GM12875 (cell line): ENCODE data around the gene HCFC2.

Source experiments
- H3K4me3 ChIP-seq: one replicate; pipeline ENCODE4 v1.5.1; 2011; ENCODE audit warnings: low read depth, low read length, control low read depth
- TF ChIP-seq, protein P1 (sequence below): IDR thresholded peaks from 2 replicates; pipeline ENCODE4 v1.5.1; 2011; ENCODE audit warnings: low read depth, mild to moderate bottlenecking, control low read depth, inconsistent platforms, low read length, moderate library complexity, borderline replicate concordance; ENCODE audit not compliant: insufficient read depth

The HCFC2 gene

DNA sequence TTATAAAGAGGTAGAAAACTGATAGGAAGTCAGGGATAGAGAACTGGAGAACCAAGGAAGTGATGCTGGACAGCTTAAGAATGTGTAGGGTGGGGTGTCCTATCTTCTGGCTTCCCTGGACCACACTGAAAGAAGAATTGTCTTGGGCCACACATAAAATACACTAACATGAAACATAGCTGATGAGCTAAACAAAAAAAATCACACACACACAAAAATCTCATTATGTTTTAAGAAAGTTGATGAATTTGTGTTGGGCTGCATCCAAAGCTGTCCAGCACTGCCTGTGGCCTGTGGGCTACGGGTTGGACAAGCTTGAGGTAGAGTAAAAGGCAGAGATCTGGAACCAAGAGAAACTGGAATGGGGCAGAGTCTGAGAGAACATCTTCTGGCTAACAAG, 21.8 kb upstream of the HCFC2 start:
- H3K4me3 ChIP-seq, result no peak overlapping the region
- TF ChIP-seq, protein P1, sequence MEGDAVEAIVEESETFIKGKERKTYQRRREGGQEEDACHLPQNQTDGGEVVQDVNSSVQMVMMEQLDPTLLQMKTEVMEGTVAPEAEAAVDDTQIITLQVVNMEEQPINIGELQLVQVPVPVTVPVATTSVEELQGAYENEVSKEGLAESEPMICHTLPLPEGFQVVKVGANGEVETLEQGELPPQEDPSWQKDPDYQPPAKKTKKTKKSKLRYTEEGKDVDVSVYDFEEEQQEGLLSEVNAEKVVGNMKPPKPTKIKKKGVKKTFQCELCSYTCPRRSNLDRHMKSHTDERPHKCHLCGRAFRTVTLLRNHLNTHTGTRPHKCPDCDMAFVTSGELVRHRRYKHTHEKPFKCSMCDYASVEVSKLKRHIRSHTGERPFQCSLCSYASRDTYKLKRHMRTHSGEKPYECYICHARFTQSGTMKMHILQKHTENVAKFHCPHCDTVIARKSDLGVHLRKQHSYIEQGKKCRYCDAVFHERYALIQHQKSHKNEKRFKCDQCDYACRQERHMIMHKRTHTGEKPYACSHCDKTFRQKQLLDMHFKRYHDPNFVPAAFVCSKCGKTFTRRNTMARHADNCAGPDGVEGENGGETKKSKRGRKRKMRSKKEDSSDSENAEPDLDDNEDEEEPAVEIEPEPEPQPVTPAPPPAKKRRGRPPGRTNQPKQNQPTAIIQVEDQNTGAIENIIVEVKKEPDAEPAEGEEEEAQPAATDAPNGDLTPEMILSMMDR, result no peak

DNA sequence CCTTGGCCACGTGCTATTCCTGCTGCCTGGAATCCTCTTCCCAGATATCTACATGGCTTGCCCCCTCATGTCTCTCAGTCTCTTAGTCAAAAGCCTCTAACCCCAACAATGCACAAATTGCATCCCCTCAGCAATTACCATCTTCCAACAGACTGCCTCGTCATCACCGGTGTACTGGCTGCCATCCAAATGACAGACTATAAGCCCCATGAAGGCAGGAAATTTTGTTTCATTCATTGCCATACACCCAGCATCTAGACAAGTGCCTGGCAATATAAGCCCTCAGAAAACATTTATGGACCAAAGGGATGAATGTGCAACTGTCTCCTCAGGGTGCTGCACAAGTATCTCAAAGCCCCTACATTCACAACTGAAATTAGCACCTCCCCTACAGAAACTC, 20.2 kb upstream of the HCFC2 start:
- TF ChIP-seq, protein P1, result no peak
- H3K4me3 ChIP-seq, result no peak overlapping the region

DNA sequence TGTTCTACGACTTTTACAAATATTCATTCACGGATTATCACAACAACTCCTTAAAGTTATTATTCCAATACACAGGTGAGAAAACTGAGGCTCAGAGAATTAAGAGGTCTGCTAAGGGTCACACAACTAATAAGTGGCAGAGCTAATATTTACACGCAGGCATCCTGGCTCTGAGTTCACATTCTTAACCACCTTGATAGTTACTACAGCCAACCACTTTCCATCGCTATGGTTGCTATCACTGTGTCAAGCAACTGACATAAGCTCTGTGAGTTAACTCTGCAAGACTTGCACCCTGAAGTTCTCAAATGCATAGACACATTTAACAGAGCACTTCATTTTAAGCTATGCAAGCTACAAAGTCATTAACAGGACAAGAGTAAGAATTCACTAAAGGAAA, 18.0 kb upstream of the HCFC2 start:
- TF ChIP-seq, protein P1, result no peak

DNA sequence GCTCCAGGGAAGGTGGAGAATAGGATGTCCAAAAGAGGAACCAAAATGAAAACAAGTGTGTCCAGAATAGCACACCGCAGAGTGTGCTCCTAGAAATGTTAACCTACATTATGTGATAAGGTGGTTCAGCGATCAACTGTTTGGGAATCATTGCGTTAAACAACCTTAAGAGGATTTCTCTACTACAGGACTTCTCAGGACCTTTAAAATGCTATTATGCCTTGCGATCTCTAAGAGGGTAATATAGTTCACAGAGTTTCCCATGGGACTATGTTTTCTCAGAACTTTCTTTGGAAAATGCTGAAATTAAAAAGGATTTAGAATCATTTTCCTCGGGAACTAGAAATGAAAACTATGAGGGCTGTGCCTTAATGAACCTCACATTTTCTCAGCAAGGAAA, 16.2 kb upstream of the HCFC2 start:
- TF ChIP-seq, protein P1, result no peak
- no peak overlapping the region for H3K4me3 ChIP-seq

More for the DNA sequence above, 18.0 kb upstream of the HCFC2 start:
- H3K4me3 ChIP-seq, result no peak overlapping the region

DNA sequence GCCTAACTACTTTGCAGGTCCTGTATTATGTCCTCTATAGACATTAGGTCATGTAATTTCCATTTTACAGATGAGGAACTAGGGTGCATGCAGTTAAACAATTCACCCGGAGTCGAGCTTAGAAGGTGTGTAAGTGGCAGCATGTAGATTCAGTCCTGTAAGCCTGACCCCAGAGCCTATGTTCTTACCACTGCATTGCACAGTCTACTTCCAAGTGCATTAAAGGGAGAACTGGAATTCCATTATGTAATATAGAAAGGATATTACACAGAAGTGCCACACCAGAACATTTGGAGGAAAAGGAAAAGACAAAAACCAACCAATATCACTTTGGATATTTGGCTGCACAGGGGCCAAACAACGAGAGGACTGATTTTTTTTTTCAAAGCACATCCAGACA, 15.5 kb upstream of the HCFC2 start:
- no peak overlapping the region for H3K4me3 ChIP-seq
- TF ChIP-seq, protein P1, result no peak

DNA sequence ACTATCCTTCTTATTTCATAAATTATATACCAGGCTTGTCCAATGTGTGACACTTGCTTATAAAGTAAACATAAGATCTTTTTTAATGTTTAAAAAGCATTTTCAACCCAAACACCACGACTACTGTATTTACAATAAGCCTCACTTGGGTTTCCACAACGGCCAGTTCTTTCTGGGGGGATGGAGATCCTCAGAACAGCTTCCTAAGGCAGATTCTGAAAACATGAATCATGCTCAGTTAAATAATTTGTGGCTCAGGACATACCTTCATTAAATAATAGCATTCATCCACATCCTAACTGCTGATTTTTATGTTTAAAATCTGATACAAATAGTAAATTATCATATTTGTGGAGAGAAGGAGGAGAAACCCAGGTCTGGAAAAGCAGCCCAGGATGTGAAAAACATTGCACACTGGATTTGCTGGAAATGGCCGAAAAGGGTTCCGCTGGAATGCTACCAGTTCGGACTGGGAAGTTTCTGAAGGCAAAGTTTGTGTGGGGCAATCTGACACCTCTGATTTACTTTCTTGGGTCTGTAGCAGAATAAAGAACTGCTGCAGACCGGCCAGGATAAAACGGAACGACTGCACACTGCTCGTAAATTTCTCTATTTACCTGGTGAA, 14.9 kb upstream of the HCFC2 start:
- TF ChIP-seq, protein P1, result no peak
- no peak overlapping the region for H3K4me3 ChIP-seq

DNA sequence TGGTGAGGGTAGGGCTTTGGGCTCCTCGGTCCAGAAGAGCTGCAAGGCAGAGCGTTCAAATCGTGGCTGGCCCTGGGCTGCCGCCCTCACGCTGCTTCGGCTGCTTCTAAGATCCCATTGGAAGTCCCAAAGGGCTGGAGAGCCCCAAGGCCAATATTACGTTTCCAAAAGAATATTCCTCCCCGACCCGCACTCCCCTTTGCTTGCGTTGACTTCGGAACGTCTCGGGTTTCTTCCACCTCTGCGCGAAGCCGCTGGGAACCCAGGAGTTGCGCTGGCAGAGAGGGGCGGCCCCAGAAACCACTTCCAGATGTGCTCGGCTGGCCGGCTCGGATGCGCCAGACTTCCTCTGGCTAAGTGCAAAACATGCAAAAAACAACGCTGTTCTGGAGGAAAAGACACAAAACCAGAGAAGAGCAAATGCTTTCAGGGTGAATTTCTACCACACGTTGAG, 14.4 kb upstream of the HCFC2 start, which contains the start of gene GLT8D2:
Gene GLT8D2, minus strand, starts transcription at position 285 of the 454 bp plus-strand sequence. CDS start 30,539 bp downstream, outside the sequence.
- TF ChIP-seq, protein P1, result no peak
- peak within 1 kb of the TSS; percentile 13 for H3K4me3 ChIP-seq
